HL-60/S4 treated with retinoic acid at 250 ng/mL for 4 days and 3 days (cell line): Measurements from ENCODE around the gene NEK10.

Source experiments
- in situ Hi-C: fragments of 300-500 bp; cut with MboI; formaldehyde crosslinking; loops from 2 replicates; pipeline ENCODE4 v1.7.0; 2022; ENCODE audit warnings: low sequenced_read_pairs

The NEK10 gene

GRCh38 chr3:27254896-27255295, 114.3 kb downstream of the NEK10 start:
- in situ Hi-C loops = no loop called here

GRCh38 chr3:27253831-27254230, 115.4 kb downstream of the NEK10 start:
- in situ Hi-C loops = no loop called here

GRCh38 chr3:27253391-27253790, 115.8 kb downstream of the NEK10 start:
- in situ Hi-C loops = no loop called here

GRCh38 chr3:27252646-27253045, 116.5 kb downstream of the NEK10 start:
- in situ Hi-C loops = no loop called here

GRCh38 chr3:27244374-27244773, 124.8 kb downstream of the NEK10 start:
- in situ Hi-C loops = no loop called here

- in situ Hi-C loops = no loop called here
These were observed 129.2 kb downstream of the NEK10 start for GRCh38 chr3:27239951-27240350.

GRCh38 chr3:27228805-27229204, 140.4 kb downstream of the NEK10 start:
- in situ Hi-C loops = no loop called here

- in situ Hi-C loops = no loop called here
These were observed 145.0 kb downstream of the NEK10 start for GRCh38 chr3:27224197-27224596.

GRCh38 chr3:27221264-27221932, 147.8 kb downstream of the NEK10 start:
- in situ Hi-C loops = no loop called here

- in situ Hi-C loops = no loop called here
These were observed 149.0 kb downstream of the NEK10 start for GRCh38 chr3:27220166-27220565.

- in situ Hi-C loops = no loop called here
These were observed 149.9 kb downstream of the NEK10 start for GRCh38 chr3:27219127-27219845.

- in situ Hi-C loops = no loop called here
These were observed 152.1 kb downstream of the NEK10 start for GRCh38 chr3:27216955-27217552.

- in situ Hi-C loops = no loop called here
These were observed 152.8 kb downstream of the NEK10 start for GRCh38 chr3:27216295-27216855.

- in situ Hi-C loops = no loop called here
These were observed 155.7 kb downstream of the NEK10 start for GRCh38 chr3:27213450-27213849.

- in situ Hi-C loops = no loop called here
These were observed 159.4 kb downstream of the NEK10 start for GRCh38 chr3:27209617-27210264.

- in situ Hi-C loops = no loop called here
These were observed 160.1 kb downstream of the NEK10 start for GRCh38 chr3:27208961-27209616.

GRCh38 chr3:27202959-27203358, 166.2 kb downstream of the NEK10 start:
- in situ Hi-C loops = no loop called here

GRCh38 chr3:27201492-27201891, 167.7 kb downstream of the NEK10 start:
- in situ Hi-C loops = no loop called here

- in situ Hi-C loops = no loop called here
These were observed 168.3 kb downstream of the NEK10 start for GRCh38 chr3:27200721-27201489.

- in situ Hi-C loops = no loop called here
These were observed 174.2 kb downstream of the NEK10 start for GRCh38 chr3:27194861-27195483.
